ENCODE measurements around the gene DAG1. TPM values are rescaled to one million over a fixed set of nuclear protein-coding genes. Genes with fewer than 3 reads are reported as not detected.

DAG1 gene
- total RNA-seq, 1 donor from 2014 or later, result 43.6 TPM

- DNase-seq (ENCODE audit: low read depth), result no peak
- no peak for TF ChIP-seq CTCF (conservative IDR thresholded peaks at IDR 0.05; ENCODE audit: low read depth, low read length)
- no peak overlapping the region for H3K4me3 ChIP-seq (ENCODE audit: low read depth, low read length)
Observed at GRCh38 chr3:49563040-49563578, 93.0 kb downstream of the DAG1 start.

- no peak for TF ChIP-seq CTCF (conservative IDR thresholded peaks at IDR 0.05; ENCODE audit: low read depth, low read length)
- H3K4me3 ChIP-seq (ENCODE audit: low read depth, low read length), result no peak overlapping the region
Observed at GRCh38 chr3:49563766-49564165, 93.7 kb downstream of the DAG1 start.

GRCh38 chr3:49566312-49566711, 96.2 kb downstream of the DAG1 start:
- TF ChIP-seq CTCF (conservative IDR thresholded peaks at IDR 0.05; ENCODE audit: low read depth, low read length), result peak; percentile 55
- H3K4me3 ChIP-seq (ENCODE audit: low read depth, low read length), result no peak overlapping the region
- DNase-seq (ENCODE audit: low read depth), result no peak

More at GRCh38 chr3:49563766-49564165, 93.7 kb downstream of the DAG1 start:
- no peak for DNase-seq (ENCODE audit: low read depth)

- H3K4me3 ChIP-seq (ENCODE audit: low read depth, low read length), result no peak overlapping the region
- no peak for TF ChIP-seq CTCF (conservative IDR thresholded peaks at IDR 0.05; ENCODE audit: low read depth, low read length)
- no peak for DNase-seq (ENCODE audit: low read depth)
Observed at GRCh38 chr3:49567406-49567805, 97.3 kb downstream of the DAG1 start.

- H3K4me3 ChIP-seq (ENCODE audit: low read depth, low read length), result no peak overlapping the region
- TF ChIP-seq CTCF (conservative IDR thresholded peaks at IDR 0.05; ENCODE audit: low read depth, low read length), result no peak
Observed at GRCh38 chr3:49568965-49569364, 98.9 kb downstream of the DAG1 start.

GRCh38 chr3:49570028-49570654, 100.1 kb downstream of the DAG1 start:
- TF ChIP-seq CTCF (conservative IDR thresholded peaks at IDR 0.05; ENCODE audit: low read depth, low read length), result no peak
- no peak overlapping the region for H3K4me3 ChIP-seq (ENCODE audit: low read depth, low read length)
- DNase-seq (ENCODE audit: low read depth), result no peak

More at GRCh38 chr3:49568965-49569364, 98.9 kb downstream of the DAG1 start:
- no peak for DNase-seq (ENCODE audit: low read depth)

- H3K4me3 ChIP-seq (ENCODE audit: low read depth, low read length), result no peak overlapping the region
- no peak for TF ChIP-seq CTCF (conservative IDR thresholded peaks at IDR 0.05; ENCODE audit: low read depth, low read length)
- DNase-seq (ENCODE audit: low read depth), result no peak
Observed at GRCh38 chr3:49582177-49582576, 112.1 kb downstream of the DAG1 start.
